HG03064 (cell line): ENCODE results near the gene PSMA2.
"Not testable (repeated sequence)": the region's sequence is repeated elsewhere in the genome, so short reads cannot be mapped to it uniquely, and the experiment has no call there.

Experiments
- ATAC-seq: cut with Tn5 transposase; IDR thresholded peaks from one replicate; pipeline ENCODE4 v1.9.1; 2021; ENCODE audit warnings: low read depth; ENCODE audit not compliant: unreplicated experiment

Gene PSMA2

GRCh38 chr7:42910306-42910705 lies 21.7 kb downstream of the PSMA2 start:
- ATAC-seq: no peak

GRCh38 chr7:42907316-42907715 lies 24.7 kb downstream of the PSMA2 start:
- no peak for ATAC-seq

GRCh38 chr7:42906181-42906580 lies 25.8 kb downstream of the PSMA2 start:
- ATAC-seq: no peak

DNA sequence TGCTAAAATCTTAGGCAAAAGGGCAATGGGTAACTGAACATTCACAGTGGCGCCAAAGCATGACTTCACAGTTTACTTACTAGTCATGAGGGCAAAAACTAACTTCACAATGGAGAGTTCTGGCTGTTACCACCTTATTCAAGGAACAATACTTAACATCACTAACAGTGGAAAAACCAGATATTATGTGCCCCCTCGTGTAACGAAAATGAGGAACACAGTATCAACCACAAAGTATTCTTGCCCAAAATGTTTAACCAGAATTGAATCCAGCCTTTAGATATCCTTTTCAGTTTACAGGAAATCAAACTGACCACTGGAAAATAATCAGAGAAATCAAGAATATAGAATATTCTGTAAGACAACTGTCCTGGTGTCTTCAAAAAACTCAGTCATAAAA lies 29.6 kb downstream of the PSMA2 start:
- no peak for ATAC-seq

GRCh38 chr7:42900842-42901241 lies 31.1 kb downstream of the PSMA2 start:
- no peak for ATAC-seq

DNA sequence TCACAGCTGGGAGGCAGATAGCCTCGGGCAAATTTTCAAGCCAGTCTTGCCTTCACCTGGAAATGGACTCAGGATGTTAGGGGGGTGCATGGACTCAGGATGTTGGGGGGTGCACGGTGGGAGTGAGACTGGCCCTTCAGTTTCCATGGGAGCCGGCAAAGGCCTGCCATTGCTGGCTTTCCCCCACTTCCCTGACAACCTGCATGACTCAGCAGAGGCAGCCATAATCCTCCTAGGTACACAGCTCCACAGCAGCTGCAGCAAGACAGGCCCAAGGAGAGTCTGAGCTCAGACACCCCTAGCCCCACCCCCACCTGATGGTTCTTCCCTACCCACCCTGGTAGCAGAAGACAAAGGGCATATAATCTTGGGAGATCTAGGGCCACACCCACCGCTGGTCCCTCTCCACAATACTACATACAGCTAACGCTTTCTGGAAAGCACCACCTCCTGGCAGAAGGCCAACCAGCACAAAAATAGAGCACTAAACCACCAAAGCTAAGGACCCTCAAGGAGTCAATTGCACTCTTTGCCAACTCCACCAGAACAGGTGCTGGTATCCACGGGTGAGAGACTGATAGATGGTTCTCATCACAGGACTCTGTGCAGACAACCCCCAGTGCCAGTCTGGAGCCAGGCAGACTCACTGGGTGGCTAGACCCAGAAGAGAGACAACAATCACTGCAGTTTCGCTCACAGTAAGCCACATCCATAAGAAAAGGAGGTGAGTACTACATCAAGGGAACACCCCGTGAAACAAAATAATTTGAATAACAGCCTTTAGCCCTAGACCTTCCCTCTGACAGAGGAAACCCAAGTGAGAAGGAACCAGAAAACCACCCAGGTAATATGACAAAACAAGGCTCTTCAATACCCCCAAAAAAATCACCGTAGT lies 38.4 kb downstream of the PSMA2 start:
- no peak for ATAC-seq

DNA sequence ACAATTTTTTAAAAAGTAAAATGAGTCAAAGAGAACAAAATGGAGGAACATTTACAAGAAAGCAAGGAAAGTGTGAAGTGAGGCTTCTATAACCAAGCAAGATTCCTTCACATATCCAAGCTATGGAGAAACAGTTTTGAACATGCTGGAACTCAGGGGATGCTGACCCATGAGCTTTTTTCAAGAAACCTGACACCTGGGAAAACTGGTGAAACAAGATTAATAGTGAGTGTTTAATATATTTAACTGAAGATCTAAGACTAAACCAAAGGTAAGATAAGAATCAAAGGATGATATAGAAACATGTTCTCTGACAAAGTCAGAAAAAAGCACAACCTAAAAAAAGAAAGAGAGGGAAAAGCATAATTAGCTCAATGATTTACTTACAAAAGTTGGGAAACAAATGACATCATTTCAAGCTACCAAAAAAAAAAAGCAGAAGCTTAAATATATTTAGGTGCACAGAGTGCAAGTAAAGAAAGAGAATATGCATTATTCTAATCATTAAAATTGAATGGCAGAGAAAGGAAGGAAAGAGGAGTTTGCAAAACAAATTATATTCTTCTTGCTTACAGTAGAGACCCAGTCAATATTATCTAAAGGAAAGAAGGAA lies 45.0 kb downstream of the PSMA2 start:
- no peak for ATAC-seq

DNA sequence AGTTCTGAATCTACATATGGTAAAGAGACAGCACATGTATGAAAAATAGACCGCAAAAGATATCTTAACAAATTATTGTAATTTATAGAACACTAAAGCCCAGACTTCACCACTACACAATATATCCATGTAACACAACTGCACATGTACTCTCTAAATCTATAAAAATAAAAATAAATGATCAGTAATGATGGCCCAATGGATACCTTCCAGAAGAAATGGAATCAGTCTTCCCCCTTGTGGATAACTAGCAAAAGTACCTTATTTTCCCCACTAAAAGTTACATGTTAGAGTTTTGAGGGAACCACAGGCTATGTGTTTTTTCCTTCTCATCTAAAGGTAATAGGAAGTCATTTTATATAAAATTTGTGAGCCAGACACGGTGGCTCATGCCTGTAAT lies 45.8 kb downstream of the PSMA2 start:
- no peak for ATAC-seq

GRCh38 chr7:42885183-42885582 lies 46.8 kb downstream of the PSMA2 start:
- ATAC-seq: not testable (repeated sequence)

GRCh38 chr7:42883950-42884349 lies 48.0 kb downstream of the PSMA2 start:
- ATAC-seq: no peak

DNA sequence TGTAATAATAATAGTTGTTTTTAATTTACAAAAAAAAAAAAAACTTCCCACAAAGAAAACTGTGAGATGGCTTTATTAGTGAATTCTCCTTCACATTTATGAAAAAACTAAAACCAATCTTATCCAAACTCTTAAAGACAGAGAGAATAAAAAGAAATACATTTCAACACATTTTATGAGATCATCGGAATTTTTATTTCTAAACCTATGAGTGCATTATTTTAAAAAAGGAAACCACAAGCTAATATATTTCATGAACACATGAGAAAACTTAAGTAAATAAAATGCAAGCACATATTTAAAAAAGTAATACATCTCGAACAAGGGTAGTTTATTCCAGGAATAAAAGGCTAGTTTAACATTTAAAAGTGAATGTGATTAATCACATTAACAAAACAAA lies 51.6 kb downstream of the PSMA2 start:
- ATAC-seq: no peak

- no peak for ATAC-seq
Observed at GRCh38 chr7:42878303-42878702, 53.7 kb downstream of the PSMA2 start.

DNA sequence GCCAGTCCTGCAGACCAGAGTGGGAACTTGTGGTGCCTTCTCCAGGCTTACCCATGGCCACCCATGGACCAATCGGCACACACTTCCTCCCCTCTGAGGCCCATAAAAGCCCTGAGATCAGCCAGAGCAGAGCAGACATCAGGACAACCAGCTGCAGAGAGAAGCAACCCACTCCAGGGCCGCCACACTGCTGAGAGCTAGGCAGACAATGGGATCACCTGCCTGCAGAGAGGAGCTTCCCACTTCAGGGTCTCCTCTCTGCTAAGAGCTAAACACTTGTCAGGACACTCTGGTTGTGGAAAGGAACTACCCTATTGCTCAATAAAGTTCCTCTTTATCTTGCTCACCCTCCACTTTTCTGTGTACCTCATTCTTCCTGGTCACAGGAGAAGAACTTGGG lies 54.1 kb downstream of the PSMA2 start:
- ATAC-seq: no peak

DNA sequence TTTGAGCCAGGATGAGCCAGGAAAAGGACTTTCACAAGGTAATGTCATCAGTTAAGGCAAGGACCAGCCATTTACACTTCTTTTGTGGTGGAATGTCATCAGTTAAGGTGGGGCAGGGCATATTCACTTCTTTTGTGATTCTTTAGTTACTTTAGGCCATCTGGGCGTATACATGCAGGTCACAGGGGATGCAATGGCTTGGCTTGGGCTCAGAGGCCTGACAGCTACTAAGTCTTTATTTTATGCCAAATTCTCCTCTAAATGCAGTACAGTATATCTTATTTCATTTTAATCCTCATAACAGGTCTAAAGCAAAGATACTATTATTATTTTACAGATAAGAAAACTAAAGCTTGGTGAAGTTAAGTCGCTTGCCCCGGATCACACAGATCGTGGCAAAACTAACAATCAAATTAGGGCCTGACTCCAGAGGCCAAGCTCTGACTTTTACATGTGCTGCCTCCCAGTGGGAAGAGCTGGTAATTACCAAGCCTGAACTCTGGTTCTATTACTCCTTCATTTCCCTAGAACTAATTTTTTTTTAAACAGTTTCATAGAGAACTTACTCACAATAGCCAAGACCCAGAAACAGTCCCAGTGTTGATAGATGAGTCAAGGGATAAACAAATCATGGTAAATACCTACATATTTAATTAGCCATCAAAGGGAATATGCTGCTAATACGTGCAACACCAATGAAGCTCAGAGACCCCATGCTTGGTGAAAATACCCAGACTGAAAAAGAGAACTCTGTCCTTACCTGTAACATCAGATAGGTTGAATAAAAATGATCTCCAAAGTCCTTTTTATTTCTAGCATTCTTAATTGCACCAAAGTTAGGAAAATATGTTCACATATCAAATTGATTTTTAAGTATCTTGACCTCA lies 55.5 kb downstream of the PSMA2 start:
- ATAC-seq: no peak

DNA sequence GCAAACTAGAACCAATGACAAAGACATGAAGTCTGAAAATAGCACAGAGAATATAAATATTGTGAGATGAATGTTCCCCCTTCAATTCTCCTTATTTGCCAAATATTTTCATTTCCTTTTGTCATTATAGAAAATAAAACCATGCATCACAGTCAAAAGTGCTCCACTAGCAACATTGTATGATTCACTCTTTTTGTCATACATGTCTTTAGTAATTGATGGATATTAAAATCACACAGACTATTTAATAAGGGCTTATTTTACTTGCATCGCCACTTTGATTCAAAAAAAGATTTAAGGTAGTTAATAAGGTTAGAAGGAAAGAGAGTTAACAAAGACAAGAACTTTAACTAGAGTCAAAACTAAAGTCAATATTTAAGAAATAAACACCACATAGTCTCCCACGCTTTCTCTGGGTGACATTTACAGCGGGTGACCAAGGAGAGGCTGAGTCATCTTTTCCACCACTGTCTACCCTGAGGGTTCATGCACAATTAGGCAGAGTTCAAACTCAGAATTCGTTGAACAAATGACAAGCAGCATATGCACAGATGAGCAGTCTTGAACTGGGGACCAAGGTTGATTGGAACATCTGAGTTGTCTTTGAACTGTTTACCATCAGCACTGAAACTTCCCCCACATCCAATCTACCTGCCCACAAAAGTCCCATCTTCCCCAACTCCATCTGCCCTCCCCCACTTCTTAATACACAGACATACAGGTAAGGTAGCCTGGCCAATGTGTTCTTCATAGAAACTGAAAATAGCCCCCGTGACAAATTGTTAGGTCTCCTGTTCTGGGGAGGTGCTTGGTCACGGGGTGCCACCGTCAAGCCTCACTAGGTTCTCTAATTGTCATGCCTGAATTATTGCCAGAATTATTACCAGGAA lies 62.6 kb downstream of the PSMA2 start:
- peak; percentile 96 for ATAC-seq

DNA sequence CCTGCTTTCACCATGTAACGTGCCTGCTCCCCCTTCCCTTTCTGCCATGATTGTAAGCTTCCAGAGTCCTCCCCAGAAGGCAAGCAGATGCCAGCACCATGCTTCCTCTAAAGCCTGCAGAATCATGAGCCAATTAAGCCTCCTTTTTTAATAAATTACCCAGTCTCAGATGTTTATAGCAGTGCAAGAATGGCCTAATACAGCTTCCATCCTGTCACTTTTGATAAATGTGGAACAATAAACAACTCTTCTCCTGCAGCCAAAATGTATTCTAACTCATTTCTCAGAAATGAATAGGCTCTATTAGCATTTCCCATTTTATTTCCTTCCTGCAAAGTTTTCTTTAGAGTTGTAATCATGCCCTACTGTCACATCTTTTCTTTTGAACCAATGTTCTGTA lies 63.5 kb downstream of the PSMA2 start:
- no peak for ATAC-seq
